Middle frontal gyrus (tissue), 1 donor: ENCODE measurements around the gene ALMS1.
A peak's percentile ranks its signal among the peaks of the same experiment; 100 is the strongest.
"Not testable (repeated sequence)": the region's sequence is repeated elsewhere in the genome, so short reads cannot be mapped to it uniquely, and the experiment has no call there.

Source experiments
- DNase-seq: peaks from one replicate; pipeline ENCODE4 v3.0.0-alpha.2; 2015; ENCODE audit warnings: low spot score; ENCODE audit errors: extremely low spot score

The ALMS1 gene

GRCh38 chr2:73385504-73386341 lies at the start of gene ALMS1:
ALMS1 (plus strand) TSS chr2:73385836; CDS start chr2:73385869, 33 bp downstream.
- DNase-seq, result peak; percentile 73

- no peak for DNase-seq
These were observed 47.8 kb upstream of the ALMS1 start for GRCh38 chr2:73337828-73338227.

GRCh38 chr2:73339201-73339600 lies 46.4 kb upstream of the ALMS1 start:
- no peak for DNase-seq

GRCh38 chr2:73341039-73341438 lies 44.6 kb upstream of the ALMS1 start:
- DNase-seq, result no peak

- no peak for DNase-seq
These were observed 41.6 kb upstream of the ALMS1 start for GRCh38 chr2:73343992-73344391.

GRCh38 chr2:73344747-73345146 lies 40.9 kb upstream of the ALMS1 start:
- not testable (repeated sequence) for DNase-seq

GRCh38 chr2:73350035-73350691 lies 35.5 kb upstream of the ALMS1 start:
- DNase-seq, result no peak

GRCh38 chr2:73356097-73356496 lies 29.5 kb upstream of the ALMS1 start:
- DNase-seq, result no peak

- DNase-seq, result peak; percentile 7
These were observed 25.5 kb upstream of the ALMS1 start for GRCh38 chr2:73359915-73360697.

GRCh38 chr2:73366060-73366459 lies 19.6 kb upstream of the ALMS1 start:
- no peak for DNase-seq

GRCh38 chr2:73368781-73369180 lies 16.9 kb upstream of the ALMS1 start:
- DNase-seq, result no peak

- DNase-seq, result no peak
These were observed 15.3 kb upstream of the ALMS1 start for GRCh38 chr2:73370348-73370747.

- no peak for DNase-seq
These were observed 12.3 kb upstream of the ALMS1 start for GRCh38 chr2:73373344-73373743.

GRCh38 chr2:73374269-73374668 lies 11.4 kb upstream of the ALMS1 start:
- DNase-seq, result no peak

- DNase-seq, result no peak
These were observed 9.0 kb upstream of the ALMS1 start for GRCh38 chr2:73376681-73377080.

- DNase-seq, result no peak
These were observed 2.6 kb upstream of the ALMS1 start for GRCh38 chr2:73383036-73383435.

GRCh38 chr2:73385123-73385503 lies 523 bp upstream of the ALMS1 start:
- no peak for DNase-seq

- no peak for DNase-seq
These were observed 769 bp downstream of the ALMS1 start for GRCh38 chr2:73386342-73386868.

- DNase-seq, result no peak
These were observed 1.4 kb downstream of the ALMS1 start for GRCh38 chr2:73386894-73387636.

GRCh38 chr2:73402386-73403103 lies 16.9 kb downstream of the ALMS1 start:
- DNase-seq, result no peak
